IMR-90 (cell line): ENCODE results near the gene PEX10. TPM values are rescaled to one million over a fixed set of nuclear protein-coding genes. Genes with fewer than 3 reads are reported as not detected.

Experiments
- ATAC-seq: fragments of 200-7000 bp; cut with Tn5 transposase; 2 replicates; pipeline ENCODE4 v1.9.1; 2020; ENCODE audit warnings: low read depth, mild to moderate bottlenecking, moderate library complexity
- BruUV-seq: library from RNA; stranded (reverse); fragments of 400-500 nt; replicated peaks from 2 replicates; lab custom pipeline; 2021; lab: Mats Ljungman, UMichigan
- CTCF ChIA-PET: fragments of 300-600 bp; formaldehyde crosslinking; extraction: SDS; loops from one replicate; lab custom pipeline; 2021; ENCODE audit warnings: antibody characterized with exemption; lab: Yijun Ruan, JAX
- POLR2A ChIA-PET: fragments of 300-600 bp; sonication (Branson Sonifier 250); formaldehyde crosslinking; loops from one replicate; lab custom pipeline; 2022; ENCODE audit warnings: antibody characterized with exemption; ENCODE audit not compliant: unreplicated experiment; lab: Charles Lee
- DNase-seq: peaks from one replicate; pipeline ENCODE4 v3.0.0; 2013
- H2AFZ ChIP-seq: replicated peaks from 2 replicates; pipeline ENCODE3; 2013; ENCODE audit warnings: low read length, mild to moderate bottlenecking; ENCODE audit not compliant: poor library complexity
- H2AK5ac ChIP-seq: 2 replicates; pipeline ENCODE4 v1.6.1; 2013; ENCODE audit warnings: low read depth, low read length, inconsistent platforms
- H2AK9ac ChIP-seq: replicated peaks from 2 replicates; pipeline ENCODE3; 2013; ENCODE audit warnings: mild to moderate bottlenecking, low read depth, low read length, moderate library complexity; ENCODE audit not compliant: poor library complexity
- H2BK120ac ChIP-seq: 2 replicates; pipeline ENCODE4 v1.6.1; 2013; ENCODE audit warnings: low read depth, low read length, inconsistent platforms
- H2BK15ac ChIP-seq: 3 replicates; pipeline ENCODE4 v1.6.1; 2013; ENCODE audit warnings: low read depth, low read length, inconsistent platforms
- H2BK20ac ChIP-seq: 2 replicates; pipeline ENCODE4 v1.6.1; 2013; ENCODE audit warnings: low read depth, mild to moderate bottlenecking, inconsistent platforms, low read length, moderate library complexity
- H2BK5ac ChIP-seq: 2 replicates; pipeline ENCODE4 v1.6.1; 2013; ENCODE audit warnings: mild to moderate bottlenecking, low read depth, low read length, inconsistent platforms; ENCODE audit not compliant: poor library complexity, severe bottlenecking
- H3K14ac ChIP-seq: replicated peaks from 2 replicates; pipeline ENCODE4 v1.6.1; 2013; ENCODE audit warnings: low read depth, low read length, inconsistent platforms
- H3K18ac ChIP-seq: 2 replicates; pipeline ENCODE4 v1.6.1; 2013; ENCODE audit warnings: low read depth, low read length, control low read depth
- H3K23ac ChIP-seq: 2 replicates; pipeline ENCODE4 v1.6.1; 2013; ENCODE audit warnings: low read depth, low read length, inconsistent platforms
- H3K27ac ChIP-seq: 2 replicates; pipeline ENCODE4 v1.5.1; 2013; ENCODE audit warnings: mild to moderate bottlenecking, control low read depth, low read length; ENCODE audit not compliant: insufficient read depth
- H3K27me3 ChIP-seq: 2 replicates; pipeline ENCODE4 v1.6.1; 2013; ENCODE audit warnings: low read length; ENCODE audit not compliant: control insufficient read depth, insufficient read depth
- H3K36me3 ChIP-seq: 2 replicates; pipeline ENCODE4 v1.6.1; 2013; ENCODE audit warnings: low read length, mixed read lengths; ENCODE audit not compliant: control insufficient read depth, insufficient read depth
- H3K4ac ChIP-seq: 2 replicates; pipeline ENCODE4 v1.6.1; 2013; ENCODE audit warnings: low read depth, low read length, inconsistent platforms
- H3K4me1 ChIP-seq: 2 replicates; pipeline ENCODE4 v1.6.1; 2013; ENCODE audit warnings: low read length, mixed read lengths; ENCODE audit not compliant: control insufficient read depth, insufficient read depth
- H3K4me2 ChIP-seq: 2 replicates; pipeline ENCODE4 v1.6.1; 2013; ENCODE audit warnings: low read depth, mild to moderate bottlenecking, control low read depth, low read length, moderate library complexity
- H3K4me3 ChIP-seq: 2 replicates; pipeline ENCODE4 v1.5.1; 2013; ENCODE audit warnings: low read depth, mild to moderate bottlenecking, control low read depth, low read length, moderate library complexity; ENCODE audit not compliant: insufficient read depth
- H3K56ac ChIP-seq: 2 replicates; pipeline ENCODE4 v1.6.1; 2013; ENCODE audit warnings: low read length, inconsistent platforms; ENCODE audit not compliant: insufficient read depth; ENCODE audit errors: extremely low read depth
- H3K79me1 ChIP-seq, 2 experiments: 2 replicates each; pipeline ENCODE4 v1.6.1; 2013; ENCODE audit warnings: low read length in 2 of 2, inconsistent platforms in 1 of 2, low read depth in 1 of 2
- H3K9ac ChIP-seq: 2 replicates; pipeline ENCODE4 v1.6.1; 2013; ENCODE audit warnings: low read depth, low read length, control low read depth
- H3K9me1 ChIP-seq: 2 replicates; pipeline ENCODE4 v1.6.1; 2013; ENCODE audit warnings: low read length, inconsistent platforms; ENCODE audit not compliant: insufficient read depth
- H3K9me3 ChIP-seq: 2 replicates; pipeline ENCODE4 v1.6.1; 2013; ENCODE audit warnings: low read length; ENCODE audit not compliant: control insufficient read depth, insufficient read depth
- H4K20me1 ChIP-seq: 2 replicates; pipeline ENCODE4 v1.6.1; 2013; ENCODE audit warnings: low read length, inconsistent platforms; ENCODE audit not compliant: insufficient read depth
- H4K5ac ChIP-seq: 2 replicates; pipeline ENCODE4 v1.6.1; 2013; ENCODE audit warnings: mild to moderate bottlenecking, low read depth, low read length, control low read depth
- H4K8ac ChIP-seq, 2 experiments: 2 replicates each; pipeline ENCODE4 v1.6.1; 2013; ENCODE audit warnings: low read depth in 2 of 2, low read length in 2 of 2, control low read depth in 1 of 2, inconsistent platforms in 1 of 2
- H4K91ac ChIP-seq: 2 replicates; pipeline ENCODE4 v1.6.1; 2013; ENCODE audit warnings: low read depth, low read length, inconsistent platforms; ENCODE audit not compliant: insufficient read depth
- BHLHE40 ChIP-seq: fragments of 150-350 bp; IDR thresholded peaks from 2 replicates; pipeline ENCODE4 v1.6.1; 2016; ENCODE audit warnings: mild to moderate bottlenecking, low read depth, low read length
- CEBPB ChIP-seq: IDR thresholded peaks from 2 replicates; pipeline ENCODE4 v1.6.1; 2012; ENCODE audit warnings: low read depth, low read length, improper control_type of control experiment
- CHD1 ChIP-seq: IDR thresholded peaks from 2 replicates; pipeline ENCODE4 v1.6.1; 2012; ENCODE audit warnings: low read depth, low read length, improper control_type of control experiment
- CTCF ChIP-seq: conservative IDR thresholded peaks from 2 replicates; pipeline ENCODE4 v1.5.1; 2012; ENCODE audit warnings: mild to moderate bottlenecking, low read depth, low read length, improper control_type of control experiment
- ELK1 ChIP-seq: fragments of 150-350 bp; IDR thresholded peaks from 2 replicates; pipeline ENCODE4 v1.6.1; 2016; ENCODE audit warnings: low read depth, mild to moderate bottlenecking, low read length, moderate library complexity, borderline replicate concordance
- FOS ChIP-seq: fragments of 150-350 bp; IDR thresholded peaks from 2 replicates; pipeline ENCODE4 v1.6.1; 2016; ENCODE audit warnings: low read depth, low read length
- NFE2L2 ChIP-seq: fragments of 150-350 bp; IDR thresholded peaks from 2 replicates; pipeline ENCODE4 v1.6.1; 2016; ENCODE audit warnings: low read depth, mild to moderate bottlenecking, low read length
- RCOR1 ChIP-seq: IDR thresholded peaks from 2 replicates; pipeline ENCODE4 v1.6.1; 2012; ENCODE audit warnings: mild to moderate bottlenecking, low read length, improper control_type of control experiment; ENCODE audit not compliant: insufficient replicate concordance
- RFX5 ChIP-seq: IDR thresholded peaks from 2 replicates; pipeline ENCODE4 v1.8.0; 2012; ENCODE audit warnings: low read depth, mild to moderate bottlenecking, low read length, moderate library complexity
- WGBS, 2 experiments: methylation state at CpG; one replicate each; pipeline versions ENCODE4 v1.1.5 to v1.1.7; 2013; ENCODE audit warnings: missing lambda C conversion rate in 2 of 2; ENCODE audit not compliant: insufficient read length in 1 of 2; ENCODE audit errors: extremely low coverage in 2 of 2; 5-methylcytosine and 5-hydroxymethylcytosine counted together
- dilution Hi-C: fragments of 300-500 bp; cut with HindIII; formaldehyde crosslinking; loops from one replicate; pipeline ENCODE4 v1.14.3; 2018; ENCODE audit warnings: low sequenced_read_pairs; ENCODE audit not compliant: unreplicated experiment
- in situ Hi-C: fragments of 300-500 bp; cut with MboI; formaldehyde crosslinking; loops from 3 replicates; pipeline ENCODE4 v1.14.3; 2019; ENCODE audit warnings: low sequenced_read_pairs, inconsistent platforms, mixed read lengths
- intact Hi-C: fragments of 100-400 bp; cut with micrococcal nuclease; formaldehyde crosslinking; loops from 2 replicates; pipeline ENCODE4 v1.10.0; 2022
- polyA plus RNA-seq, 3 experiments: library from polyadenylated mRNA; depleted of rRNA; stranded (reverse); fragments of >200 nt; gene quantifications; 2 replicates each; pipeline ENCODE4 v1.2.3, GENCODE V29; 2012; ENCODE audit warnings: low replicate concordance in 1 of 3
- total RNA-seq: library from RNA; depleted of rRNA; stranded (reverse); fragments of >200 nt; gene quantifications from 2 replicates; pipeline ENCODE4 v1.2.3, GENCODE V29; 2012

Gene PEX10
- total and polyA plus RNA-seq, 2 of the 4 experiments (the other 2 are of a cell fraction) = 16.9 to 19.7 TPM

GRCh38 chr1:2432441-2432844 lies 20.1 kb upstream of the PEX10 start:
- Histone ChIP-seq H3K9me3 (peaks cover 5% of the 10 kb centered on the region; the same call in 1 of the 2 replicates), H3K4me2 (no peak overlapping the region), H3K36me3 (no peaks in the 10 kb centered on the region), H3K27me3 (peaks cover 48% of the 10 kb centered on the region), H3K79me1 (no peaks in the 10 kb centered on the region), H3K14ac (no peak overlapping the region), H3K4me1 (no peaks in the 10 kb centered on the region), H3K4me3 (no peak overlapping the region), H2AFZ (no peak overlapping the region), H4K8ac (no peak overlapping the region), H2BK15ac (no peak overlapping the region), H3K23ac (no peak overlapping the region), H4K5ac (no peak overlapping the region), H3K27ac (no peak overlapping the region), H3K4ac (no peak overlapping the region), H2AK5ac (no peak overlapping the region), H3K9ac (no peak overlapping the region), H2BK20ac (no peak overlapping the region), H3K9me1 (no peaks in the 10 kb centered on the region), H3K18ac (no peak overlapping the region), H3K56ac (no peak overlapping the region), H2BK120ac (no peak overlapping the region), H2AK9ac (no peak overlapping the region), H4K20me1 (no peaks in the 10 kb centered on the region; the same call in 1 of the 2 replicates), H4K91ac (no peak overlapping the region), H2BK5ac (no peak overlapping the region)
- BruUV-seq = no TSS peak
- ChIA-PET CTCF (no interaction called here), POLR2A (no interaction called here)
- 10% methylated on average over 9 of the region's 16 CpGs; no CpG with 5 or more reads in 1 of the 2 experiments for WGBS, 2 experiments
- DNase-seq (no peak), ATAC-seq (no peak)
- TF ChIP-seq RFX5 (no peak), CEBPB (no peak), BHLHE40 (no peak), FOS (no peak), RCOR1 (no peak), CHD1 (no peak), ELK1 (no peak), CTCF (no peak), NFE2L2 (no peak)
- intact Hi-C loops = loop anchor here (5.0 kb wide), 1 partner anchor 115 kb away; no protein-coding TSS in a partner anchor
- dilution Hi-C loops = no loop called here
- in situ Hi-C loops = loop anchor here (25.0 kb wide), 1 partner anchor 630 kb away; the partner anchor contains the start of gene PRDM16
